GM19372 (cell line): ENCODE results near the gene MLIP.

Source experiments
- ATAC-seq: cut with Tn5 transposase; IDR thresholded peaks from one replicate; pipeline ENCODE4 v1.9.1; 2021; ENCODE audit warnings: mild to moderate bottlenecking, low read depth, moderate library complexity; ENCODE audit not compliant: unreplicated experiment

The MLIP gene

DNA sequence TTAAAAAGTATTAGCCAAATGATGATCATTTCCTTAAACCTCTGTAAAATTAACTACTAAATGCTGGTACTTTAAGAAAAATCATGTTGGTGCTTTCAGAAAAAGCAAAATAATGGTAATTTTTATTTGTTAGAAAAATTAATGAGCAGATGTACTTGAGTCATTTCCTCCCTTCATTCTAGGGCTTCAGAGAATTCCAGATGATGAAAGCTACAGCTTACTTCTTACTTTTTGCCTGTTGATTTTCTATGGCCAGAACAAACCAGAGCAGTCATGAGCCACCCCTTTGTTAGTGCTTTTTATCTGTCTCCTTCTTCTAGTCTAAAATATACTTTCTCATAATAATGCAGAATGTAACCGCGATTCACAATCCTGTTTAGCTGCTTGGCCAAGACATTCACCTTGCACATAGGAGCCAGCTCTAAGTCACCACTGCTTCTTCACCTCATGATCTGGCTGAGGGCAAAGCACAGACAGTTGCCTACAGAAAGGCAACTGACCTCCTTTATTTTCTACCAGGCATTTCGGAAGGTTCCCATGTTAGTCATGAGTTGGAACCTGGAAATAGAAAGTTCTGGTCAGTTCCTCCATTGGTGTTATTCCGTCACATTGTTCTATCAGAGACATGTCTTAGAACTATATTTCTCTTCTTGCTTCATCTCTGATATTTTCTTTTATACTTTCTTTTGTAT, 153.5 kb downstream of the MLIP start:
- no peak for ATAC-seq

GRCh38 chr6:54266400-54266923, 155.2 kb downstream of the MLIP start:
- no peak for ATAC-seq

GRCh38 chr6:54267798-54268197, 156.6 kb downstream of the MLIP start:
- no peak for ATAC-seq

DNA sequence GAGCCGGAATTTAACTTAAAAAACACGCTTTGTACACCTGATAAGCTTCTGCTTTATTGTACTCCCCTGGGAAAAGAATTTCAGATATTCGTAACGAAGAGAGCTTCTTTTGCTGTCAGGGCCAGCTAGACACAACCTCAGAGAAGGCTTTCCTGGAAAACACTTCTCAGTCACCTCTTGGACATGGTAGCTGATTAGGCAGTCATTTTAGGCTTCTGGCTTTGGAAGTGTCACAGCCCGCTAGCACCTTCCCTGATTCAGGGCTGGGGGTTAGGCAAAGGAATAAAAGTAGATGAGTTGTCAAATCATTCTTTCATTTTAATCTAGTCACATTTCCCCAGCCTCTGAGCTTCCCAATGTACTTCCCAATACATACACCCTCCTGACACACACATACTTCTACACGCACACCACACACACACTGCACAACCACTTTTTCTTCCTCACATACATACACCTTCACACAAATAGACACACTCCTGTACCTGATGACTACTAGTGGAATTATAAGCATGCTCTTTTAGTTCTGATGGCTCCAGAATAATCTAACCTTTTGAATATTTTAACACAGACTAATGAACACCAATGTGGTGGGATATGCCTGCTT, 162.1 kb downstream of the MLIP start:
- ATAC-seq = no peak

GRCh38 chr6:54274383-54274782, 163.1 kb downstream of the MLIP start:
- no peak for ATAC-seq

- no peak for ATAC-seq
Measured at GRCh38 chr6:54282186-54282585, 170.9 kb downstream of the MLIP start.

GRCh38 chr6:54284161-54284860, 173.1 kb downstream of the MLIP start:
- ATAC-seq = no peak

DNA sequence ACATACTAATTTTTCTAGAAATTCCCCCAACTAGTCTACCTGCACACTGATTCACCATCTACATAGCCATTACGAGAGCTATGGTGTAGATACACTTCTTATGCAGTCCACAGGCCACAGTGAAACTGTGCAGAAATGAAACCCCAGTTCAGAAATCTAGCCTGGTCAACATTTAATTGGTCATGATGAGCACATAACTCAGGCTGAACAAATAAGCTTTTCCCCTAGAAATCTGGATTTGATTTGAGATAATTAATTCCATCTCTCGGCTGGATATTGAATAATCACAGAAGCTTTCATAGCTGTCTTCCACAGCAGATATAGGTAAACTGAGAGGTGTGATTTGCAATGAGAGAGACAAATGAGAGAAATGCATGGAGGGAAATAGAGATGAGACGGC, 174.4 kb downstream of the MLIP start:
- ATAC-seq = no peak

GRCh38 chr6:54286141-54286540, 174.9 kb downstream of the MLIP start:
- no peak for ATAC-seq

- no peak for ATAC-seq
Measured at GRCh38 chr6:54288474-54288873, 177.2 kb downstream of the MLIP start.

GRCh38 chr6:54289426-54289825, 178.2 kb downstream of the MLIP start:
- no peak for ATAC-seq

DNA sequence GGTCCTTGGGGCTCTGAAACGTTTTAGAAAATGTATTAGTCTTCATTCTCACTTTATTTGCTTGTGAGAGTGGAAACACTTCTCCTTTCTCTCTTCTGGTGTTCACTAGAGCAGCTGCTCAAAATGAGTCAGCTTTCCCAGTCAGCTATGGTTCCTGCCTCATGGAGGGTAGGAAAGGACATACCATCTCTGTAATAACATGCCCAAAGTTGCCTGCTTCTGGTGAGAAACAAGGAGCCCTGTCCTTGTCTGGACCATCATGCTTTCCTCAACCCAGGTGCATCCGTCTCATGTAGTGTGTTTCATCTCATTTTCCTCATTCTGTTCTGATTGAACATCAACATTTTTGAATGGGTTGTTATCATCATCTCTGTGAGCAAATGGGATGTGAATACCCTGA, 179.9 kb downstream of the MLIP start:
- ATAC-seq = peak; percentile 57

DNA sequence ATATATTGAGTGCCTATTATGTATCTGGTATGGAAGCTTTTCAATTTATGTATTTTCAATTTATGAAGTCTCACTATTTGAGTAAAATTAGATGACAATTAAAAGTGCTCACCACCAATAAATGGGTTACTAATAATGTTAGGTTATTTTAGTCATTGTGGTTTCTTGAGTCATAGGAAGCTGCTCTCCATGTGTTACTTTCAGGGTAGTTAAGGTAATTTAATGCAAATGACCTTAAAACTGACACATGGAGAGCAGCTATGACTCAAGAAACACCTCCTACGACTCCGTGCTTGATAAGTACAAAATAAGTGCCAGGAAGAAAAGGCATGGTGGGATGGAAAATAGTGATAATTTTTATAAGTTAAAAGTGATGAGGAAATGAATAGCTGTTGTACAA, 180.5 kb downstream of the MLIP start:
- peak; percentile 79 for ATAC-seq

DNA sequence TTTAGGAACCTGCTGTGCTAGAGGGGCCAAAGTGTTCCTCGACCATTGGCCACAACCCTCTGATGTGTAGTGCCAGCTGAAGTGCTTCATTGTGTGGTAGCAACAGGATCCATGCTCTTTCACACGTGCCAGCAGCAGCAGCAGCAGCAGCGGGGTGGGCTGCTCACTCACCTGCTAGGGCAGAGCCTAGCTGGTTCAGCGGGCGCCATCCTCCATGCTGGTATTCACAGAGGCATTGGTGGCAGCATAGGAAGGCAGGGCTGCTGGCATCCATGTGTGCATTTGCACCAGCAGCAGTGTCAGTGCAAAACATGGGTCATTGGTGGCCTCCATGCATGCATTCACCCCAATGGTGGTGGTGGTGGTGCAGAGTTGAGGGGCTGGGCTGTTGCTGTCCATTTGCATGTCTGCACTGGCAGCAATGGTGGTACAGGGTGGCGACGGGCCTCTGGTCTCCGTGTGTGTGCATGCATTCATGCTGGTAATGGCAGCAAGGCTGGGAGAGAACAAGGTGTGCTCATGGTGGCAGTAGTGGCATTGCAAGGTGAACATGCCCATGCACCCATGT, 183.8 kb downstream of the MLIP start:
- ATAC-seq = no peak

DNA sequence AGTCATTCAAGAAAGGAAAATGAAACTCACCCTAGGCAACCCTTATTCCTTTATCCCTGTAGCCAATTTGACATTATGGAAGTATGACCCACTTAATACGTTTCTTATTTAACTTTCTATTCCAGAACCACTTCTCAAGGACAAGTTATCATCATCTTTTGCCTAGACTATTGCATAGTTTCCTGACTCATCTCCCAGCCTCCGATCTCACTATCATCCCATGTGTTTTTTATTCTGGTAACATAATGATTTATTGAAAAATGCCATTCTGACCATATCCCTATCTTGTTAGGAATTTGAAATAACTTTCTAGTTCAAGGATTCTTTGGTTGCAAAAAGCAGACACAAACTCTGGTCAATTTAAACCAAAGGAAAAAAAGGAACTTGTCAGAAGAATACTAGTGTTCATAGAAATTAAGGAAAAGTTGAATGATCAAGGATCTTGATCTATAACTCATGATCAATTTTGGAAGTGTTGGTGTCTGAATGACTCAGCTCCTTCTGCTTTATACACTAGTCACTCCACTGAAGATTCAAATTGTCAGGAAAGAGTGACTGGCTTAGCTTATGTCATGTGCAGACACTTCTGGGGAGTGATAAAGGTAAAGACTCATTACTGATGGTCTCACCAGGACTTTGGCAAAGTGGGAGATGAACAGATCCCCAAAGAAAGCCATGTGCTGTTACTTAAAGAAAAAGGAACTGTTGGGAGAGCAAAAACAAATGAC, 188.5 kb downstream of the MLIP start:
- no peak for ATAC-seq

GRCh38 chr6:54301770-54302169, 190.5 kb downstream of the MLIP start:
- ATAC-seq = no peak

DNA sequence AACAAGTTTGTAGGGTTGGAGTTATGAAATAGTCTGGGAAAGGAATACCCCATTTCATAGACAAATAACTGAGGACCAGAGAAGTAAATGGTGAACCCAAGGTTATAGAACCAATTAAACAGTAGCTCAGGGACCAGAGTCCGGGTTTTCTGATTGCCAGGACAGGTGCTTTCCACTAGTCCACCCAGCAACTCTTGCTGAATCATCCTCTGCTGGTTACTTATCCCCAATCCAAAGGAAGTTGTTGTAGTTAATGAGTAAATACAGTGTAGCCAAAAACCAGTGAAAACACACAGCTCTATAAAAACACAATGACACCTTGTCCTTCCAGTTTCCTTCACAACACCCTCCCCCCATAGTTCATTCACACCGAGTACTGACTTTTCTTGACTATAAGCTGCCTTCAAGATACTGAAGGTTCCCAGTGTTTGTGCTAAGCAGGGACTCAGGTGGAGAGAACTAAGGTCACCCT, 196.2 kb downstream of the MLIP start:
- peak; percentile 41 for ATAC-seq

- no peak for ATAC-seq
Measured at GRCh38 chr6:54308289-54308985, 197.2 kb downstream of the MLIP start, which contains the start of gene TINAG. TSS of gene TINAG (plus strand) at chr6:54308441. CDS start at chr6:54308551, 110 bp downstream.

DNA sequence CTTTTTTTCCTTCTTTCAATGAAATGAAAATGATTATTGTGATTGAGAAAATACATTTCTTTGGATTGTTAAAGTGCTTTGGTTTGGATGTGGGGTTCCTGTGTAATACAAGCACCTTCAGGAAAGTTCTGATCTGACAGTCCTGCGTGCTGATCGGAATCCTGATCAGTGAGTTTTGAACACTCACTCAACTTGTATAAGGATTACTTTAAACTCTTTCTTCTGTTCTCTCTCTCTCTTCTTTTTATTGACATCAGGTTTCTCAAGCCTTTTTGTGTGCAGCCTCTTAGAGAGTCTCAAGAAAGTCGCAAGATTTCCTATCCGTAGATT, 197.7 kb downstream of the MLIP start:
- no peak for ATAC-seq
